ACC112 (cell line): ENCODE measurements around the gene SORCS2.
"Not testable (repeated sequence)": the region's sequence is repeated elsewhere in the genome, so short reads cannot be mapped to it uniquely, and the experiment has no call there.

Source experiments
- H2AFZ ChIP-seq: fragments of 200-600 bp; sonication (generic); one replicate; pipeline ENCODE4 v1.6.0; 2017; ENCODE audit warnings: antibody characterized with exemption, low read length; ENCODE audit not compliant: unreplicated experiment
- H3K27ac ChIP-seq: fragments of 200-600 bp; sonication (generic); 2 replicates; pipeline ENCODE4 v1.5.1; 2014; ENCODE audit warnings: low read depth, mild to moderate bottlenecking, antibody characterized with exemption, low read length, moderate library complexity
- H3K27me3 ChIP-seq: fragments of 200-600 bp; sonication (generic); 2 replicates; pipeline ENCODE4 v1.6.1; 2014; ENCODE audit warnings: mild to moderate bottlenecking, antibody characterized with exemption, low read length, moderate library complexity, mixed read lengths; ENCODE audit not compliant: insufficient read depth
- H3K36me3 ChIP-seq: fragments of 200-600 bp; sonication (generic); 2 replicates; pipeline ENCODE4 v1.6.1; 2016; ENCODE audit warnings: mild to moderate bottlenecking, antibody characterized with exemption, low read length, moderate library complexity, mixed read lengths; ENCODE audit not compliant: insufficient read depth
- H3K4me1 ChIP-seq: fragments of 200-600 bp; sonication (generic); one replicate; pipeline ENCODE4 v1.6.1; 2016; ENCODE audit warnings: low read length, mixed read lengths; ENCODE audit not compliant: insufficient read depth, unreplicated experiment, control insufficient read depth
- H3K4me3 ChIP-seq: fragments of 200-600 bp; sonication (generic); 2 replicates; pipeline ENCODE4 v1.5.1; 2014; ENCODE audit warnings: mild to moderate bottlenecking, low read depth, low read length
- H3K79me2 ChIP-seq: fragments of 200-600 bp; sonication (generic); one replicate; pipeline ENCODE4 v1.6.0; 2016; ENCODE audit warnings: low read length; ENCODE audit not compliant: control insufficient read depth, unreplicated experiment, insufficient read depth

The SORCS2 gene

DNA sequence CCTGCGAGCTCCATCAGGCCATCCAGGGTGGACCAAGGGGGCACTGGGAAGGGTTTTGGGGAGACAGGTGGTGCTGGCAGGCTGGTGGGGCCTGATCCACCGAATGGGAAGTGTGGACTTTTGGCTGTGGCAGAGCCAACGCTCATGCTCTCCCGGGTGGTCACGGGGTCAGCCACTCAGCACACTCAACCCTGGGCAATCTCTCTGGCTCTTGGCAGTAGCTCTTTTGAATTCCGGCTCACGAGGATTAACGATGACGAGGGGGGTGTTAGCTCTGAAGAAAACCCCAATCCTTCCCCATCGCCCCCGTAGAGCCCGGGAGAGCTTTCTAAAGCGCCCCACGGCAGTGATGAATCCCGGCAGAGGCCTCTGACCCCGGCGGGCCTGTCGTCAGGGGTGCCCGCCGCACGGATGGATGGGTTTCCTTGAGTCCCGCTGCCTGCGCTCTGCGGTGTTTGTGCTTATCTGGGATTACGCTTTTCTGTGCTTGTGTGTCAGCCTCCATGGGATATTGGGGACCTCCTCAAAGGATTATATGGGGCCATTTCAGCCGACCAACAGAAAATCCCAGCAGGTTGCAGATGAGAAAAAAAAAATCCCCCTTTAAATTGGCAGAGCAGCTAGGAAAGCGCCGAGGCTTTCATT, 399.2 kb downstream of the SORCS2 start:
- peaks cover 41% of the 10 kb centered on the region; the same call in 1 of the 2 replicates for H3K27me3 ChIP-seq
- H3K79me2 ChIP-seq = no peaks in the 10 kb centered on the region
- no peak overlapping the region for H2AFZ ChIP-seq
- H3K4me3 ChIP-seq = no peak overlapping the region
- no peaks in the 10 kb centered on the region for H3K36me3 ChIP-seq
- H3K4me1 ChIP-seq = no peaks in the 10 kb centered on the region
- no peak overlapping the region for H3K27ac ChIP-seq

- H3K4me1 ChIP-seq = no peaks in the 10 kb centered on the region
- H3K79me2 ChIP-seq = no peaks in the 10 kb centered on the region
- no peak overlapping the region for H3K4me3 ChIP-seq
- H3K27ac ChIP-seq = no peak overlapping the region
- peaks cover 34% of the 10 kb centered on the region; the same call in 1 of the 2 replicates for H3K27me3 ChIP-seq
- no peaks in the 10 kb centered on the region for H3K36me3 ChIP-seq
- H2AFZ ChIP-seq = no peak overlapping the region
These were observed 401.5 kb downstream of the SORCS2 start for GRCh38 chr4:7593646-7594412.

- Histone ChIP-seq H3K4me3 (no peak overlapping the region), H3K27ac (no peak overlapping the region), H3K4me1 (no peaks in the 10 kb centered on the region), H2AFZ (no peak overlapping the region), H3K27me3 (peaks cover 20% of the 10 kb centered on the region; the same call in 1 of the 2 replicates), H3K79me2 (no peaks in the 10 kb centered on the region), H3K36me3 (no peaks in the 10 kb centered on the region)
These were observed 403.7 kb downstream of the SORCS2 start for GRCh38 chr4:7595934-7596461.

DNA sequence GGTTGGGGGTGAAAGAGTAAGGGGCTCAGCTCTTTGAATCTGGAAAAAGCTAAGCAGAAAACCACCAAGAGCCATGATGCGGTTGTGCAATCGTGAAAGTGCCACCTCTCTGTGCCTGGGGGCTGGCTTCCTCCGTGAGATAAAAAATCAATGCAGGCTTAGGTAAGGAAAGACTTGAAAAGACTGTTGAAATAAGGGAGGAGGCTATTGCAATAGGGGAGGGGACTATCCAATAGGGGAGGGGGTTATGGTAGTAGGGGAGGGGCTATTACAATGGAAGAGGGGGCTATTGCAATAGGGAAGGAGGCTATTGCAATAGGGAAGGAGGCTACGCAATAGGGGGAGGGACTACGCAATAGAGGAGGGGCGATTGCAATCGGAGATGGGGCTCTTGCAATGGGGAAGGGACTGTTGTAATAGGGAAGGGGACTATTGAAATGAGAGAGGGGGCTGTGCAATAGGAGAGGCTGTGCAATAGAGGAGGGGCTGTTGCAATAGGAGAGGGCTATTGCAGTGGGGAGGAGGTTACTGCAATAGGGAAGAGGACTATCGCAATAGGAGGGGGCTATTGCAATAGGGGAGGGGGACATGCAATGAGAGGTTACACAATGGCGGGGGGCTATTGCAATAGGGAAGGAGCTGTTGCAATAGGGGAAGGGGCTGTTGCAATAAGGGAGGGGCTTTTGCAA, 404.7 kb downstream of the SORCS2 start:
- Histone ChIP-seq H3K36me3 (no peaks in the 10 kb centered on the region), H2AFZ (no peak overlapping the region), H3K4me1 (no peaks in the 10 kb centered on the region), H3K4me3 (no peak overlapping the region), H3K27ac (no peak overlapping the region), H3K27me3 (peaks cover 20% of the 10 kb centered on the region; the same call in 1 of the 2 replicates), H3K79me2 (no peaks in the 10 kb centered on the region)

- H3K4me3 ChIP-seq = no peak overlapping the region
- H3K27ac ChIP-seq = no peak overlapping the region
- peaks cover 14% of the 10 kb centered on the region; the same call in 1 of the 2 replicates for H3K27me3 ChIP-seq
- no peaks in the 10 kb centered on the region for H3K4me1 ChIP-seq
- no peaks in the 10 kb centered on the region for H3K79me2 ChIP-seq
- no peak overlapping the region for H2AFZ ChIP-seq
- no peaks in the 10 kb centered on the region for H3K36me3 ChIP-seq
These were observed 406.8 kb downstream of the SORCS2 start for GRCh38 chr4:7598939-7599790.

GRCh38 chr4:7600247-7600646, 407.9 kb downstream of the SORCS2 start:
- H3K27me3 ChIP-seq = peaks cover 20% of the 10 kb centered on the region
- H3K79me2 ChIP-seq = no peaks in the 10 kb centered on the region
- H3K4me1 ChIP-seq = no peaks in the 10 kb centered on the region
- no peak overlapping the region for H2AFZ ChIP-seq
- no peaks in the 10 kb centered on the region for H3K36me3 ChIP-seq
- H3K27ac ChIP-seq = no peak overlapping the region
- no peak overlapping the region for H3K4me3 ChIP-seq

DNA sequence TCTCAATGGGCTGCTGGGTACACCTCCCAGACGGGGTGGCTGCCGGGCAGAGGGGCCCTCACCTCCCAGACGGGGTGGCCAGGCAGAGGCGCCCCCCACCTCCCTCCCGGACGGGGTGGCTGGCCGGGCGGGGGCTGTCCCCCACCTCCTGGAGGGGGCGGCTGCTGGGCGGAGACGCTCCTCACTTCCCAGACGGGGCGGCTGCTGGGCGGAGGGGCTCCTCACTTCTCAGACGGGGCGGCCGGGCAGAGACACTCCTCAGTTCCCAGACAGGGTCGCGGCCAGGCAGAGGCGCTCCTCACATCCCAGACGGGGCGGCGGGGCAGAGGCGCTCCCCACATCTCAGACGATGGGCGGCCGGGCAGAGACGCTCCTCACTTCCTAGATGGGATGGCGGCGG, 409.8 kb downstream of the SORCS2 start:
- peaks cover 23% of the 10 kb centered on the region for H3K27me3 ChIP-seq
- not testable (repeated sequence) for H3K79me2 ChIP-seq, H3K36me3 ChIP-seq, H3K4me3 ChIP-seq, H3K4me1 ChIP-seq, H2AFZ ChIP-seq, H3K27ac ChIP-seq

GRCh38 chr4:7607156-7607910, 415.0 kb downstream of the SORCS2 start:
- Histone ChIP-seq H3K36me3 (no peaks in the 10 kb centered on the region), H3K79me2 (no peaks in the 10 kb centered on the region), H2AFZ (no peak overlapping the region), H3K27ac (no peak overlapping the region), H3K27me3 (peaks cover 30% of the 10 kb centered on the region), H3K4me1 (no peaks in the 10 kb centered on the region), H3K4me3 (no peak overlapping the region)

- Histone ChIP-seq H2AFZ (no peak overlapping the region), H3K27ac (no peak overlapping the region), H3K27me3 (peaks cover 30% of the 10 kb centered on the region)
These were observed 415.7 kb downstream of the SORCS2 start for GRCh38 chr4:7608046-7608445.

More at GRCh38 chr4:7608046-7608445, 415.7 kb downstream of the SORCS2 start:
- Histone ChIP-seq H3K79me2 (no peaks in the 10 kb centered on the region), H3K4me1 (no peaks in the 10 kb centered on the region), H3K4me3 (no peak overlapping the region), H3K36me3 (no peaks in the 10 kb centered on the region)
